HG03095 (cell line): ENCODE measurements around the gene GARNL3.

Source experiments
- ATAC-seq: cut with Tn5 transposase; IDR thresholded peaks from one replicate; pipeline ENCODE4 v1.9.1; 2021; ENCODE audit warnings: moderate library complexity; ENCODE audit not compliant: unreplicated experiment

GARNL3 gene

GRCh38 chr9:127232833-127233549, 31.6 kb upstream of the GARNL3 start:
- no peak for ATAC-seq

GRCh38 chr9:127233550-127233949, 31.0 kb upstream of the GARNL3 start:
- ATAC-seq: no peak

GRCh38 chr9:127233989-127234388, 30.6 kb upstream of the GARNL3 start:
- no peak for ATAC-seq

DNA sequence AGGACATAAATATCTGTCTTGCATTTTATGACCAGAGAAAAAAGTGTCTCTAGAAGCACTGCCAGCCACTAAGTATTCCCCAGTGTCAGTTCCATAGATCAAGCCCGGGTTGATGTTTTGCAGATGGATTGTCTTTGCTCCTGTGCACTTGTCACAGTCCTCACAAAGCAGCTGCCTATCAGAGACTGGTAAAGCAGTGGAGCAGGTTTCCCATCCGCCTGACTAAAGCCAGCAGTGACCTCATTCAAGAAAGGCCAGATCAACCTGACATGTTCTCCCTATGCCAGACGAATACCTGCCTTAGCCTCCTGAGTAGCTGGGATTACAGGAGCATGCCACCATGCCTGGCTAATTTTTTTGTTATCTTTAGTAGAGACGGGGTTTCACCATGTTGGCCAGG, 26.8 kb upstream of the GARNL3 start:
- no peak for ATAC-seq

DNA sequence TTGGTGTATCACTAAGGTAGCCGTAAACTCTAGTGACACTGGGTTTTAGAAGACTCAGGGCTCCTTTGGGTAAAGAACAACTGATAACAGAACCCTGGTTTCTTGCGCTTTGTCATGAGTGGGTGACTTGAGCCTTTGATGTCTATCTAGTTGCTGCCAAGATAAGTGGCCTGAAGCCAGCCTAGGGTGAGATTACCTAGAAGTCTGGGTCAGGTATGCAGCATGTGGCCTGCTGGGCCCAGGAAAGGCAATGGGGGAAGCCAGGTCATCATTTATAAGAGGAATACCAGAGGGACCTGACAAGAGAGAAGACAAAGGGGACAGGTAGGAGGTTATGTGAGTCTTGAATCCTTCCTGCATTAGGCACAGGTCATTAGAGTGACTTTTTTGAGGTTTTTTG, 23.2 kb upstream of the GARNL3 start:
- ATAC-seq: no peak

DNA sequence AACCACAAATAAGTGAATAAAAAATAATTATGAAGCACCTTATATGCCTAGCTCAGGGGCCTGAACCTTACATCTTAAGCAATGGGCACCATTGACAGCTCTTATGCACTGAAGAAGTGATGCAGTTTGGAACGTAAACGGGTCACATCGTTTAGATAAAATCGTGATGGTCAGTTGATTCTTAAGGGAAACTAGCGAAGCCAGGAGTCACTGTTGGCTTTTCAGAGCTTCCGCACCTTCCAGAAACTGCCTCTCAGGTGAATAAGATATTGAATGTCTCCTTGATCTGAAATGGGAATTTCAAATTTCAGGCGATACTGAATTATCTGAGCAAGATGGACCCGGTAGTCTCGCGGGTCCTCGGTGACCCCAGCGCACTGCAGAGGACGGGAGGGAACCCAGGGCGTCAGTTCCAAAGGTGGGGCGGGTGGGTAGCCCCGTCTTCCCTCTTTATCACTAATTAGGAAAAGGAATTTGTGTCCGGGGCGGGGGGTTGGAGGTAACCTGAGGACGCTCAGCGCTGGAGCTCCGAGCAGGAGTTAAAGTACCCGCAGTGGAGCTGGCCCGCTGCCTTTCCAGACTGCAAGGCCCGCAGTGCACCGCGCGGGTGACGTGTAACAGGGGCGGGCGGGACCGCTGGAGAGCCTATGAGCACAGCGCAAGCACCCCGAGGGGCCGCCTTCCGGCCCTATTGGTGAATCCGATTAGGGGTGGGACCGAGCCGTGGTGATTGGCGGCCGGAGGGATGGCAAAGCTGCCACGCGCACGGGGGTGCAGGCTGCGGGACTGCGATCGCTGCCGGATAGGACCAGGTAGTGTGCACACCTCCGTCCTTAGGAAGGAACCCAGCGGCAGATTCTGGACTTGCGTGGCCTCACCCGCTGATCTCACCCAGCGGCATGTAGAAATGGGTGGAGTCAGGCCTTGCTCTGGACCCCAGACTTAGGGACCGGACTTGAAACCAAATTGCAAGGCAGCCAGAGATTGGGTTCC, 19.7 kb upstream of the GARNL3 start:
- peak; percentile 99 for ATAC-seq

GRCh38 chr9:127245637-127246164, 18.9 kb upstream of the GARNL3 start:
- ATAC-seq: no peak

DNA sequence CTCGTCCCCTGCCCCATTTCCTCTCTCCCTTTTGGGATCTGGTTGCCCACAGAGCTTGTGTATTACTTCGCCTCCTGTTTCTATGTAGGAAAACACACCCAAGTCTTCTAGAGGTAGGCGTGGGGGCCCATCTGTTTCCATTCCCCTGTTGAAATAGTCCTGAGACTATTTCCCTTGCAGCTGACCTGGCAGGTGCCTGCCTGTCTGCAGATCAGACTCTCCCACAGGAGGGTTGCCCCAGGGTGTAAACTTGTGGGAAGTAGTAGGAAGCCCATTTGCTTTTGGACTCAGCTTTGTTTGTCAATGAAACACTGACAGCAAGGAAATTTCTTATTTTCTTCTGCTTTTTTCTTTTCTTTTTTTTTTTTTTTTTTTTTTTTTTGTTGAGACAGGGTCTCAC, 16.3 kb upstream of the GARNL3 start:
- no peak for ATAC-seq

DNA sequence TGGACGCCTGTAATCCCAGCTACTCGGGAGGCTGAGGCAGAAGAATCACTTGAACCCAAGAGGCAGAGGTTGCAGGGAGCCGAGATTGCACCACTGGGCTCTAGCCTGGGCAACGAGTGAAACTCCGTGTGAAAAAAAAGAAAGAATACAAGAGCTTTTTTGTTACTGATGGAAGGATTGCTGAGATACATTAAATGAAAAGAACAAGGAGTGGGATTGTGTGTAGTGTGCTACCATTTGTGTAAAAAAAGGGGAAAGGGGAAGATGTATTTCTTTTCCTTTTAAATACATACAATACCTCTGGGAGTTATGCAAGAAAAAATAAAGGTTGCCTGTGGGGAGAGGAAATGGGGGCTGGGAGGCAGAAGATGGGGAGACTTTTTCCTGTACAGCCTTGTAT, 14.7 kb upstream of the GARNL3 start:
- no peak for ATAC-seq

- no peak for ATAC-seq
Measured at GRCh38 chr9:127250896-127251391, 13.6 kb upstream of the GARNL3 start.

GRCh38 chr9:127252410-127253318, 11.9 kb upstream of the GARNL3 start:
- no peak for ATAC-seq

GRCh38 chr9:127253446-127253845, 11.1 kb upstream of the GARNL3 start:
- ATAC-seq: no peak

- ATAC-seq: no peak
Measured at GRCh38 chr9:127255692-127256091, 8.9 kb upstream of the GARNL3 start.

DNA sequence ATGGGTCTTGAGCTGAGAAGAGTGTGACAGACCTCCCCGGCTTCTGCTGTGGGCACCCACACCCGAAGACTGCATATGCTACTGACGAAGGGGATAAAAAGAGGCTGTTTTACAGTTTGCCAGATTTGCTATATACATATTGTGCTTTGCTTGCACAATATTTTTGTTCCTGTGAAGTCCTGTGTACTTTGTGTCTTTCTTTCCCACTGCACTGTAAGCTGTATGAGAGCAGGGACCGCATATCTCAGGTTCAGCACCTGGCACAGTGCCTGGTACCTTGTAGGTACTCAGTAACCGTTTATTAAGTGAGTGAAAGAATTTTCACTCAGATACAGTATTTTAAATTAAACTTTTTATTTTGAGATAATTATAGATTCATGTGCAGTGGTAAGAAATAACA, 8.2 kb upstream of the GARNL3 start:
- no peak for ATAC-seq

DNA sequence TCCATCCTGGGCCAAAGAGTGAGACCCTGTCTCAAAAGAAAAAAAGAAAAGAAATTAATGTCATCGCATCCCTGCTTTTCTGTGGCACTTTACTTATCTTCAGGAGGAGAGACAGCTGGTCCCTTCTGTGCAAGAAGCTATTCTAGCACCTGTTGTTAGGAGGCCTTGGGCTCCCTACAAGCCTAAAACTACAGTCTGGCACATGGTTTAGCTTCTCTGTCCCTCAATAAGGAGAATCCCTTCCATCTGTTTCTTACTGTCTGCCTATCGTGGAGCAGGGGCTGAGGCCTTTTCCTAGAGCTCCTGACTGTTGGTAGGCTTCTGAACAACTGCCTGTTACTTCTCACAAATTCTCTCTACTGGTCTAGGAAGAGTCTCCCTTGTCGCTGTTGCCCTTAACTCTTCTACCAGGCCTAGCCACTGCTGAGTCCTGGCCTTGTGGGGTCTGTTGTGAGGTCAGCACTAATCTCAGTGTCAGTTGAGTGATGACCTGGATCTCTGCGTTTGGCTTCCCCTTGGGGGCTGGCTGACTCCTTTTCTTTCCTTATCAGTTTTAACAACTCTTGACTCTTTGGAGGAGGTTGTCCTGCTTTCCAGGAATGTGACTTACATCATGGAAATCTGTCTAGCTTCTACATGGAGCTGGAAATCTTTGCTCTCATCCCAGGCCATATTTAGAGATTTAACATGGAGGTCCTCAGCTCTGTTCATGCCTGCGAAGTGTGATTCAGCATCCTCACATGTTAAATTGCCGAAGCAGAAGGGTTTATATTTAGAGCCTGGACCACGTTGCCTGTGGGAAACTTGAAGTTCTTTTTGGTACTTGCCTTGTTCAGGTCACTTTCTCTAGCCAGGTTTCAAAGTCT, 5.7 kb upstream of the GARNL3 start:
- ATAC-seq: no peak

- no peak for ATAC-seq
Measured at GRCh38 chr9:127262602-127263001, 2.0 kb upstream of the GARNL3 start.

DNA sequence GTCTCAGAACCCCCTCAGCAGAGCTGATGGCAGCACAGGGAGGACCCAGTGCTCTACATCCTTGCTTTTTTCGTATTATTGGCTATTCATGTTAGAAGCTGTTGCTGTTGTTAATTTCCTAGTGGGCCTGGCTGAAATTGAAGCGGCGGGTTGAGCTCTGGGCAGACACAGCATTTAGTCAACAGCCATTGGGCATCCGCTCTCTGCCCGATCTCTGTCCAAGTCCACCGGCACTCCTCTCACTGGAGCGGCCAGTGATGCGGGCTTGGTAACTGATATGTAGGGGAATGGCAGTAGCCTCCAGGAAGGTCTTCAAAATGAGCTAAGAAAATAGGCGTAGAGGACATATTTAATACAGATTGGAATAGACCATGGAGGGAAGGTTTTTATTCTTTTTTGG, 1.3 kb upstream of the GARNL3 start:
- ATAC-seq: no peak

DNA sequence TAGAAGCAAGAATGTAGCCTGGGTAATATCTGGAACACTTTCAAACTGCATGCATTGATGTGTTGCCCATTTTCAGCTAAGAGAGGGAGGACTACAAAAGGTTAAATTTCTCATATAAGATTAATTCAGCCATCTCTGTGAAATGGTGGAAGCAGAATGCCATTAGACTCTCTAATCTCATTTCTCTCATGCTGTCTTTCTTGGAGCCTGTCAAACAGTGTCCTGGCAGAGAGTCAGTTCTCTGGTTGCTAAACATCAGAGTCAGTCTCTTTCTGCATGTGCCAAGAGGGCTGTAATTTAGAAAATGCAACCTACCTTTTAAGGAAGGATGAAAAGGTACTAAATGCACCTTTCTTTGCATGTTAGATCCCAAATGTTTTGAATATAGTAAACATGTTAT, 910 bp upstream of the GARNL3 start:
- ATAC-seq: no peak

DNA sequence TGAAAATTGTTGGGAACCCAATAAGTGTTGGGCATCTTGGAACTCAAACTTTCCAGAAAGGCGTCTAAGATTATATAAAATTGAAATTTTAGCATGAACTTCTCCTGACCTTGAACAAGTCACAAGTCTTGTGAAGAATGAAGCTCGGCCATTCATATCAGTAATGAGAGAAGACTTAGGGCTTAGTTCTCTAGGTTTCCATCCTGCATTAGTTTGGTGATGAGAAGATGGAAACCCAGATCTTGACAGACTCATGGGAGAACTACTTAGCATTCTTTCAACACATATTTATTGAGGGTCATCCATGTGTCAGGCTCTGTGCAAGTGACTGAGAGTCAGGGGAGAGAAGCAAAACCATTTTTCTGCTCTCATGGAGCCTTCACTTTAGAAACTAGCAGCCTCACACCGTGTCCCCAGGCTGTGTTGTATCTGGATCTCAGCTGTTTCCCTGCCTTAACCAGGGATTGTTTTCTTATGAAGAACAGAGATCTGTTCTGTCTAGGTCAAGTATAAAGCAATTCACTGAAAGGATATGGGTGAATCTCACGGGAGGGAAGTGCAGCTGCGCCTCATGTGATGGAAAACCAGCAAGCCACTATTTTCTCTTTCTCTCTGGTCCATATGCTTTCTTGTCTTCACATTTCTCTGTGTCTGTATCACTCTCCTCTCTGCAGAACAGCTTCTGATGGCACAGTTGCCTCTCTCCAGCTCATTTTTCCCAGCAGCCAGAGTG, 3.4 kb downstream of the GARNL3 start:
- no peak for ATAC-seq
